Smooth muscle cell of trachea (primary cell): ENCODE results near the gene TIMP4. TPM values are rescaled to one million over a fixed set of nuclear protein-coding genes. Genes with fewer than 3 reads are reported as not detected.

Source experiments
- total RNA-seq: library from RNA; depleted of rRNA; stranded (reverse); fragments of >200 nt; gene quantifications from 2 replicates; pipeline ENCODE4 v1.2.1, GENCODE V29; 2014

TIMP4 gene
- 15.6 and 23.3 TPM in 2 replicates for total RNA-seq

GRCh38 chr3:12158387-12159226 lies at the start of gene TIMP4:
TSS of gene TIMP4 (minus strand) at chr3:12158912. CDS start at chr3:12158840, 72 bp downstream.

Other genes with a start within 250 kb of the TIMP4 start
- under 0.01 and 0.33 TPM in 2 replicates for gene SYN2, start 154.5 kb downstream of the TIMP4 start, total RNA-seq
- 45.4 and 68.1 TPM in 2 replicates for gene PPARG, start 130.2 kb upstream of the TIMP4 start, total RNA-seq